ENCODE data around the gene CLDN18. TPM values are rescaled to one million over a fixed set of nuclear protein-coding genes. Genes with fewer than 3 reads are reported as not detected.

The CLDN18 gene
- total RNA-seq, 1 experiment from 2014 or later = not detected

DNA sequence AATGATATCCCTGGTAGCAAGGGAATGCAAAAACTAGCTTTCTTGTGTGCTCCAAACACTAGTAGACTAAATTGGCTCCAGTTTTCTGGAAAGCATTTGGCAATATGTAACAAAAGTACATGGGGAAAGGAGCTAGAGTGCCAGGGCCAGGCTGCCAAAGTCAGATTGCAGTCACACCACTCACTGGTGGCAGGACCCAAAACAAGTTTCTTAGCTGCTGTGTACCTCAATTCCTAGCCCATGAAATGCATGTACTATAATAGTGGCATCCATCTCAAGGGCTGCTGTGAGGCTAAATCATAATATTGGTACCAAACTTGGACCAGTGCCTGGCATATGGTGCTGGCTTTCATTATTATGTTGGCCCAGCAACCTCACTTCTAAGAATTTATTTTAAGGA is 49.3 kb downstream of the CLDN18 start:
- ChIA-PET POLR2A (ENCODE audit: unreplicated experiment) (no interaction called here), CTCF (no interaction called here)
- Histone ChIP-seq H4K20me1 (ENCODE audit: insufficient read depth) (no peaks in the 10 kb centered on the region), H3K9me2 (ENCODE audit: insufficient read depth) (no peaks in the 10 kb centered on the region), H2AFZ (no peak overlapping the region), H3K27me3 (ENCODE audit: insufficient read depth, low read depth) (no peaks in the 10 kb centered on the region), H3K4me1 (replicated peaks; ENCODE audit: insufficient read depth) (no peaks in the 10 kb centered on the region), H3K9me3 (ENCODE audit: insufficient read depth, low read depth) (no peaks in the 10 kb centered on the region), H3K36me3 (ENCODE audit: low read depth) (no peaks in the 10 kb centered on the region), H3K27ac (no peak overlapping the region), H3F3A (ENCODE audit: insufficient read depth, low read depth) (no peaks in the 10 kb centered on the region), H3K4me3 (no peak overlapping the region), H3K79me2 (ENCODE audit: low read depth) (no peaks in the 10 kb centered on the region), H3K4me2 (no peak overlapping the region)
- no peak for DNase-seq
- intact Hi-C loops (cut with micrococcal nuclease; ENCODE audit: unreplicated experiment) = no loop called here
- BruUV-seq (replicated peaks) = no TSS peak
- TF ChIP-seq EZH2 (IDR thresholded peaks at IDR 0.05; ENCODE audit: low read depth) = no peak
- TF ChIP-seq, protein P1, sequence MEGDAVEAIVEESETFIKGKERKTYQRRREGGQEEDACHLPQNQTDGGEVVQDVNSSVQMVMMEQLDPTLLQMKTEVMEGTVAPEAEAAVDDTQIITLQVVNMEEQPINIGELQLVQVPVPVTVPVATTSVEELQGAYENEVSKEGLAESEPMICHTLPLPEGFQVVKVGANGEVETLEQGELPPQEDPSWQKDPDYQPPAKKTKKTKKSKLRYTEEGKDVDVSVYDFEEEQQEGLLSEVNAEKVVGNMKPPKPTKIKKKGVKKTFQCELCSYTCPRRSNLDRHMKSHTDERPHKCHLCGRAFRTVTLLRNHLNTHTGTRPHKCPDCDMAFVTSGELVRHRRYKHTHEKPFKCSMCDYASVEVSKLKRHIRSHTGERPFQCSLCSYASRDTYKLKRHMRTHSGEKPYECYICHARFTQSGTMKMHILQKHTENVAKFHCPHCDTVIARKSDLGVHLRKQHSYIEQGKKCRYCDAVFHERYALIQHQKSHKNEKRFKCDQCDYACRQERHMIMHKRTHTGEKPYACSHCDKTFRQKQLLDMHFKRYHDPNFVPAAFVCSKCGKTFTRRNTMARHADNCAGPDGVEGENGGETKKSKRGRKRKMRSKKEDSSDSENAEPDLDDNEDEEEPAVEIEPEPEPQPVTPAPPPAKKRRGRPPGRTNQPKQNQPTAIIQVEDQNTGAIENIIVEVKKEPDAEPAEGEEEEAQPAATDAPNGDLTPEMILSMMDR (conservative IDR thresholded peaks at IDR 0.05) = no peak

DNA sequence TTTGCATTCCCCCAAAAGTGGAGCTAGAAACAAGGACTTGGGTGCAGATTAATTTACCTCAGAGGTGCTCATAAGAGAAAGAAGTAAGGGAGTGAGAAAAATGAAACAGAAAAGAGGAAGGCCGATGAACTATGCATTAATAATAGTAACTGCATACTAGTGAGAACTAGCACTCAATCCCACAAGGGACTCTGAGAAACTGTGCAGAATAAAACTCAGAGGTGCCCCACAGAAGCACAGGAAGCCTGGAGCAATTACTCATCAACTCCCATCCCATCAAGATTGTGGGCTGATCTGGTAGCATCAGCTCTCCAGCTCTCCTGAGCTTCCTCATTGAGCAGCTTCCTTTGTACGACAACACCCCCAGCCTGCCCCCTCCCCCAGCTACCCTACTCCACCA is 50.8 kb downstream of the CLDN18 start:
- no peak for DNase-seq
- H3K27ac ChIP-seq = no peak overlapping the region
- TF ChIP-seq EZH2 (IDR thresholded peaks at IDR 0.05; ENCODE audit: low read depth) = no peak
- TF ChIP-seq, protein P1 (conservative IDR thresholded peaks at IDR 0.05) = no peak
- H3F3A ChIP-seq (ENCODE audit: insufficient read depth, low read depth) = no peaks in the 10 kb centered on the region
- no peak overlapping the region for H2AFZ ChIP-seq
- CTCF ChIA-PET = no interaction called here
- BruUV-seq (replicated peaks) = no TSS peak
- H3K9me2 ChIP-seq (ENCODE audit: insufficient read depth) = no peaks in the 10 kb centered on the region
- H3K4me2 ChIP-seq = no peak overlapping the region
- H3K36me3 ChIP-seq (ENCODE audit: low read depth) = no peaks in the 10 kb centered on the region
- H3K27me3 ChIP-seq (ENCODE audit: insufficient read depth, low read depth) = no peaks in the 10 kb centered on the region
- H3K4me1 ChIP-seq (replicated peaks; ENCODE audit: insufficient read depth) = no peaks in the 10 kb centered on the region
- intact Hi-C loops (cut with micrococcal nuclease; ENCODE audit: unreplicated experiment) = loop anchor here (10.0 kb wide), 1 partner anchor 364 kb away; no protein-coding TSS in a partner anchor
- no peak overlapping the region for H3K4me3 ChIP-seq
- no peaks in the 10 kb centered on the region for H4K20me1 ChIP-seq (ENCODE audit: insufficient read depth)
- H3K79me2 ChIP-seq (ENCODE audit: low read depth) = no peaks in the 10 kb centered on the region
- POLR2A ChIA-PET (ENCODE audit: unreplicated experiment) = no interaction called here
- H3K9me3 ChIP-seq (ENCODE audit: insufficient read depth, low read depth) = no peaks in the 10 kb centered on the region

DNA sequence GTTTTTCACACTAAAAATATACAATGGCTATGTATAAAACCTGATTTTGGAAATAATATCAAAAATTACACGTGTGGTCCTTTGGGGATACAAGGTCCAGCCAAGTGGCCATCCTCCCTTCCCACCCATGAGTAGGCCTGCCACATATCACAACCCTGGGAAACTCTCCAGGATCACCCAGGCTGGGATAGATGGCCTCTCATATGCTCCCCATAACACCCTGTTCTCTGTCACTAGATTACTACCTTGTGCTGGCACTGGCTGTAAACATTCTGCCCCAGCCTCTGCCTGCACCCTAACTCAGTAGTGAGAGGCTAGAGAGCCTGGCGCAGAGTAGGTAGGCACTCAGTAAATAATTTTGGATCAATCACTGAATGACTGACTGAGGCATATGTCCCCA is 52.1 kb downstream of the CLDN18 start:
- no peak for DNase-seq
- BruUV-seq (replicated peaks) = no TSS peak
- Histone ChIP-seq H3K36me3 (ENCODE audit: low read depth) (no peaks in the 10 kb centered on the region), H3K4me2 (no peak overlapping the region), H3K9me2 (ENCODE audit: insufficient read depth) (no peaks in the 10 kb centered on the region), H3K4me3 (no peak overlapping the region), H3K27ac (no peak overlapping the region), H4K20me1 (ENCODE audit: insufficient read depth) (no peaks in the 10 kb centered on the region), H3K9me3 (ENCODE audit: insufficient read depth, low read depth) (no peaks in the 10 kb centered on the region), H2AFZ (no peak overlapping the region), H3K27me3 (ENCODE audit: insufficient read depth, low read depth) (no peaks in the 10 kb centered on the region), H3F3A (ENCODE audit: insufficient read depth, low read depth) (no peaks in the 10 kb centered on the region), H3K79me2 (ENCODE audit: low read depth) (no peaks in the 10 kb centered on the region), H3K4me1 (replicated peaks; ENCODE audit: insufficient read depth) (no peaks in the 10 kb centered on the region)
- ChIA-PET POLR2A (ENCODE audit: unreplicated experiment) (no interaction called here), CTCF (no interaction called here)
- intact Hi-C loops (cut with micrococcal nuclease; ENCODE audit: unreplicated experiment) = loop anchor here (10.0 kb wide), 1 partner anchor 363 kb away; no protein-coding TSS in a partner anchor
- TF ChIP-seq, protein P1 (conservative IDR thresholded peaks at IDR 0.05) = no peak
- no peak for TF ChIP-seq EZH2 (IDR thresholded peaks at IDR 0.05; ENCODE audit: low read depth)
